Activated naive CD8-positive, alpha-beta T cell treated with anti-CD3 and anti-CD28 coated beads for 36 hours (primary cell): ENCODE results near the gene SCGB1D1. TPM values are rescaled to one million over a fixed set of nuclear protein-coding genes. Genes with fewer than 3 reads are reported as not detected.

Source experiments
- DNase-seq: peaks from one replicate; pipeline ENCODE4 v3.0.0; 2021
- H3K27ac Mint-ChIP-seq: one replicate; pipeline ENCODE4 v1.8.0; 2022; ENCODE audit warnings: mild to moderate bottlenecking, moderate library complexity, mixed read lengths
- H3K27me3 Mint-ChIP-seq: one replicate; pipeline ENCODE4 v1.8.0; 2022; ENCODE audit warnings: mild to moderate bottlenecking, mixed read lengths
- H3K36me3 Mint-ChIP-seq: one replicate; pipeline ENCODE4 v1.8.0; 2021; ENCODE audit warnings: mild to moderate bottlenecking, mixed read lengths
- H3K4me1 Mint-ChIP-seq: one replicate; pipeline ENCODE4 v1.8.0; 2021; ENCODE audit warnings: mixed read lengths
- H3K4me3 Mint-ChIP-seq: one replicate; pipeline ENCODE4 v1.8.0; 2022; ENCODE audit warnings: mild to moderate bottlenecking, moderate library complexity, mixed read lengths
- H3K9me3 Mint-ChIP-seq: one replicate; pipeline ENCODE4 v1.8.0; 2022; ENCODE audit warnings: mixed read lengths
- total RNA-seq, 2 experiments: library from RNA; stranded (reverse); gene quantifications; one replicate each; pipeline ENCODE4 v1.2.3, GENCODE V29; 2021

Gene SCGB1D1
- total RNA-seq, 2 experiments from 2014 or later = not detected

GRCh38 chr11:62150887-62151736 lies 38.9 kb upstream of the SCGB1D1 start:
- DNase-seq = no peak
- no peaks in the 10 kb centered on the region for H3K27me3 Mint-ChIP-seq
- no peaks in the 10 kb centered on the region for H3K4me1 Mint-ChIP-seq
- H3K9me3 Mint-ChIP-seq = no peaks in the 10 kb centered on the region
- H3K4me3 Mint-ChIP-seq = no peak overlapping the region
- H3K27ac Mint-ChIP-seq = no peak overlapping the region
- H3K36me3 Mint-ChIP-seq = peaks cover 27% of the 10 kb centered on the region

- Mint-ChIP-seq H3K4me1 (no peaks in the 10 kb centered on the region), H3K27me3 (no peaks in the 10 kb centered on the region), H3K27ac (no peak overlapping the region), H3K4me3 (no peak overlapping the region), H3K36me3 (peaks cover 24% of the 10 kb centered on the region), H3K9me3 (no peaks in the 10 kb centered on the region)
- DNase-seq = no peak
Measured at GRCh38 chr11:62151737-62152102, 38.3 kb upstream of the SCGB1D1 start.

- Mint-ChIP-seq H3K4me3 (no peak overlapping the region), H3K27ac (no peak overlapping the region), H3K36me3 (peaks cover 24% of the 10 kb centered on the region), H3K4me1 (no peaks in the 10 kb centered on the region), H3K27me3 (no peaks in the 10 kb centered on the region), H3K9me3 (no peaks in the 10 kb centered on the region)
- DNase-seq = no peak
Measured at GRCh38 chr11:62152245-62153086, 37.5 kb upstream of the SCGB1D1 start.

- Mint-ChIP-seq H3K4me3 (no peak overlapping the region), H3K27ac (no peak overlapping the region)
Measured at GRCh38 chr11:62153087-62153395, 37.0 kb upstream of the SCGB1D1 start.

GRCh38 chr11:62153617-62154016 lies 36.4 kb upstream of the SCGB1D1 start:
- no peaks in the 10 kb centered on the region for H3K4me1 Mint-ChIP-seq
- H3K36me3 Mint-ChIP-seq = peaks cover 24% of the 10 kb centered on the region
- no peaks in the 10 kb centered on the region for H3K9me3 Mint-ChIP-seq
- no peak overlapping the region for H3K4me3 Mint-ChIP-seq
- DNase-seq = no peak
- H3K27me3 Mint-ChIP-seq = no peaks in the 10 kb centered on the region
- H3K27ac Mint-ChIP-seq = no peak overlapping the region

More at GRCh38 chr11:62153087-62153395, 37.0 kb upstream of the SCGB1D1 start:
- peaks cover 24% of the 10 kb centered on the region for H3K36me3 Mint-ChIP-seq
- H3K27me3 Mint-ChIP-seq = no peaks in the 10 kb centered on the region
- no peaks in the 10 kb centered on the region for H3K9me3 Mint-ChIP-seq
- no peaks in the 10 kb centered on the region for H3K4me1 Mint-ChIP-seq
- DNase-seq = no peak

- no peaks in the 10 kb centered on the region for H3K4me1 Mint-ChIP-seq
- H3K36me3 Mint-ChIP-seq = peaks cover 7% of the 10 kb centered on the region
- DNase-seq = no peak
- no peak overlapping the region for H3K4me3 Mint-ChIP-seq
- H3K27me3 Mint-ChIP-seq = peaks cover 24% of the 10 kb centered on the region
- H3K27ac Mint-ChIP-seq = no peak overlapping the region
- H3K9me3 Mint-ChIP-seq = no peaks in the 10 kb centered on the region
Measured at GRCh38 chr11:62157603-62158002, 32.4 kb upstream of the SCGB1D1 start.

GRCh38 chr11:62166371-62166770 lies 23.6 kb upstream of the SCGB1D1 start:
- Mint-ChIP-seq H3K9me3 (no peaks in the 10 kb centered on the region), H3K4me1 (peaks cover 1% of the 10 kb centered on the region), H3K4me3 (no peak overlapping the region), H3K27ac (no peak overlapping the region), H3K27me3 (peaks cover 32% of the 10 kb centered on the region), H3K36me3 (no peaks in the 10 kb centered on the region)
- no peak for DNase-seq

- Mint-ChIP-seq H3K27ac (no peak overlapping the region), H3K4me1 (peaks cover 4% of the 10 kb centered on the region), H3K9me3 (no peaks in the 10 kb centered on the region), H3K27me3 (peaks cover 49% of the 10 kb centered on the region), H3K36me3 (no peaks in the 10 kb centered on the region), H3K4me3 (no peak overlapping the region)
- no peak for DNase-seq
Measured at GRCh38 chr11:62169448-62169847, 20.6 kb upstream of the SCGB1D1 start.

GRCh38 chr11:62169935-62170334 lies 20.1 kb upstream of the SCGB1D1 start:
- Mint-ChIP-seq H3K4me1 (peaks cover 4% of the 10 kb centered on the region), H3K4me3 (no peak overlapping the region), H3K27me3 (peaks cover 49% of the 10 kb centered on the region), H3K36me3 (no peaks in the 10 kb centered on the region), H3K27ac (no peak overlapping the region), H3K9me3 (no peaks in the 10 kb centered on the region)
- DNase-seq = no peak

GRCh38 chr11:62171261-62171723 lies 18.7 kb upstream of the SCGB1D1 start:
- Mint-ChIP-seq H3K27ac (no peak overlapping the region), H3K36me3 (no peaks in the 10 kb centered on the region), H3K4me1 (peaks cover 4% of the 10 kb centered on the region), H3K9me3 (no peaks in the 10 kb centered on the region), H3K27me3 (peaks cover 42% of the 10 kb centered on the region), H3K4me3 (no peak overlapping the region)
- DNase-seq = peak; percentile 64

GRCh38 chr11:62172294-62172693 lies 17.7 kb upstream of the SCGB1D1 start:
- no peak overlapping the region for H3K4me3 Mint-ChIP-seq
- H3K27ac Mint-ChIP-seq = no peak overlapping the region
- peaks cover 4% of the 10 kb centered on the region for H3K4me1 Mint-ChIP-seq
- H3K9me3 Mint-ChIP-seq = no peaks in the 10 kb centered on the region
- no peaks in the 10 kb centered on the region for H3K36me3 Mint-ChIP-seq
- peaks cover 40% of the 10 kb centered on the region for H3K27me3 Mint-ChIP-seq
- DNase-seq = no peak

- no peak for DNase-seq
- Mint-ChIP-seq H3K36me3 (no peaks in the 10 kb centered on the region), H3K9me3 (no peaks in the 10 kb centered on the region), H3K4me1 (no peaks in the 10 kb centered on the region), H3K4me3 (no peak overlapping the region), H3K27ac (no peak overlapping the region), H3K27me3 (peaks cover 37% of the 10 kb centered on the region)
Measured at GRCh38 chr11:62176766-62177165, 13.2 kb upstream of the SCGB1D1 start.

- Mint-ChIP-seq H3K4me1 (no peaks in the 10 kb centered on the region), H3K4me3 (no peak overlapping the region), H3K27me3 (peaks cover 27% of the 10 kb centered on the region), H3K27ac (no peak overlapping the region), H3K36me3 (peaks cover 2% of the 10 kb centered on the region), H3K9me3 (no peaks in the 10 kb centered on the region)
- no peak for DNase-seq
Measured at GRCh38 chr11:62179995-62180394, 10.0 kb upstream of the SCGB1D1 start.

- no peaks in the 10 kb centered on the region for H3K4me1 Mint-ChIP-seq
- H3K27ac Mint-ChIP-seq = no peak overlapping the region
- peaks cover 34% of the 10 kb centered on the region for H3K27me3 Mint-ChIP-seq
- H3K4me3 Mint-ChIP-seq = no peak overlapping the region
- DNase-seq = no peak
- H3K9me3 Mint-ChIP-seq = no peaks in the 10 kb centered on the region
- H3K36me3 Mint-ChIP-seq = peaks cover 3% of the 10 kb centered on the region
Measured at GRCh38 chr11:62181097-62181496, 8.9 kb upstream of the SCGB1D1 start.

- H3K4me3 Mint-ChIP-seq = no peak overlapping the region
- peaks cover 3% of the 10 kb centered on the region for H3K36me3 Mint-ChIP-seq
- H3K27me3 Mint-ChIP-seq = peaks cover 35% of the 10 kb centered on the region
- H3K4me1 Mint-ChIP-seq = no peaks in the 10 kb centered on the region
- no peak overlapping the region for H3K27ac Mint-ChIP-seq
- no peak for DNase-seq
- no peaks in the 10 kb centered on the region for H3K9me3 Mint-ChIP-seq
Measured at GRCh38 chr11:62182147-62182891, 7.7 kb upstream of the SCGB1D1 start.
